H1 (cell line): ENCODE data around the gene SHC1.

ENCODE experiments used
- CEBPB ChIP-seq: IDR thresholded peaks from 2 replicates; pipeline ENCODE4 v1.6.1; 2012; ENCODE audit warnings: low read depth, low read length
- EGR1 ChIP-seq: IDR thresholded peaks from 2 replicates; pipeline ENCODE4 v1.6.1; 2011; ENCODE audit warnings: low read depth, low read length, borderline replicate concordance
- EP300 ChIP-seq, 2 experiments: IDR thresholded peaks; 1 replicate in 1 of 2; 2 replicates in 1 of 2; pipeline ENCODE4 v1.6.1; 2011 to 2012; ENCODE audit warnings: low read depth in 2 of 2, low read length in 2 of 2, mild to moderate bottlenecking in 2 of 2, borderline replicate concordance in 1 of 2, inconsistent platforms in 1 of 2, moderate library complexity in 1 of 2
- GTF2F1 ChIP-seq: IDR thresholded peaks from 2 replicates; pipeline ENCODE4 v1.6.1; 2012; ENCODE audit warnings: low read depth, low read length, improper control_type of control experiment, borderline replicate concordance
- POLR2A ChIP-seq, 2 experiments: IDR thresholded peaks; 1 replicate in 1 of 2; 2 replicates in 1 of 2; pipeline ENCODE4 v1.6.1; 2011; ENCODE audit warnings: low read depth in 2 of 2, low read length in 2 of 2, mild to moderate bottlenecking in 2 of 2; ENCODE audit errors: control extremely low read depth in 1 of 2
- RNF2 ChIP-seq: fragments of 200-900, 300-1000 bp; sonication (generic); IDR thresholded peaks from 2 replicates; pipeline ENCODE4 v1.7.1; 2016; ENCODE audit warnings: borderline replicate concordance, low read depth, mild to moderate bottlenecking, antibody characterized with exemption, low read length; ENCODE audit not compliant: poor library complexity, severe bottlenecking; ENCODE audit errors: missing control alignments
- TBP ChIP-seq: IDR thresholded peaks from 2 replicates; pipeline ENCODE4 v1.6.1; 2011; ENCODE audit warnings: low read depth, low read length, improper control_type of control experiment
- YY1 ChIP-seq: IDR thresholded peaks from 2 replicates; pipeline ENCODE4 v1.6.1; 2011; ENCODE audit warnings: low read depth, mild to moderate bottlenecking, low read length
- TF ChIP-seq, protein P1 (sequence below), 3 experiments: IDR thresholded peaks; 1 replicate in 2 of 3; 2 replicates in 1 of 3; pipeline versions ENCODE4 v1.5.1 to v1.6.1; 2011; ENCODE audit warnings: low read length in 3 of 3, mild to moderate bottlenecking in 3 of 3, inconsistent platforms in 2 of 3, low read depth in 1 of 3, moderate library complexity in 1 of 3; ENCODE audit not compliant: insufficient read depth in 1 of 3; ENCODE audit errors: control extremely low read depth in 1 of 3
- TF ChIP-seq, protein P2 (sequence below): IDR thresholded peaks from 2 replicates; pipeline ENCODE4 v1.6.1; 2011; ENCODE audit warnings: low read depth, mild to moderate bottlenecking, low read length; ENCODE audit not compliant: insufficient read depth

DNA sequence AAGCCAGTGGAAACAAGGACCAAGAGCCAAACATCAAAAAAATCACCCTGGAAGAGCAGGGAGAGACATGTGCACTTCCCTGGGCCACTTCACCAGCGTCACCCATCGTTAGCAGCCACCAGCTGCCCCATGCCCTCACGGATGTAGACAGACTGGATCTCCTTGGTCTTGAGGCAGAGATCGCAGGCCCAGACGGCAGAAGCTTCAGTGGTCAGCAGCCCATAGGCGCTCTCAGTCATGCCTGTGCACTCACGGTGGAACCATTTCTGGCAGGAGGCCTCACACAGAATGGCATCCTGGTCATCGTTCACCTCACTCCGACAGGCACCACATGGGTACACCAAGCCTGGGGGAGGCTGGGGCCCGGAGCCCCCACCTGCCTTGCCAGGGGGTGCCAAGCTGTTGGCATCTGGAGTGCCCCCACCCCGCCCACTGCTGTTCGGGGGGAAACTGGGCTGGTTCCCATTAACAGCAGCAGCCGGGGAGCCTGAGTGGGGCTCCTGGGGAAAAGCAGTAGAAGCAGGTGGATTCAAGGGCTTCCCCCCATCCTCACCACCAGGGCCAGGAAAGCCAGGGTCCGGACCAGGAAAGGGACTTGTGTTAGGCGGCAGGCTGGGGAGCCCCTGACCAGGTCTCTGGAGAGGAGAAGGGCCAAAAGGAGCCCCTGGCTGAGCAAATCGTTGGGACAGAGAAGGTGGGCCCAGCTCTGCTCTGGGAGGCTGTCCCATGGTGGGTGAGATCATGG is 11.7 kb downstream of the SHC1 start:
- TF ChIP-seq RNF2: no peak
- no peak for TF ChIP-seq YY1
- TF ChIP-seq EGR1: no peak
- TF ChIP-seq, protein P1, sequence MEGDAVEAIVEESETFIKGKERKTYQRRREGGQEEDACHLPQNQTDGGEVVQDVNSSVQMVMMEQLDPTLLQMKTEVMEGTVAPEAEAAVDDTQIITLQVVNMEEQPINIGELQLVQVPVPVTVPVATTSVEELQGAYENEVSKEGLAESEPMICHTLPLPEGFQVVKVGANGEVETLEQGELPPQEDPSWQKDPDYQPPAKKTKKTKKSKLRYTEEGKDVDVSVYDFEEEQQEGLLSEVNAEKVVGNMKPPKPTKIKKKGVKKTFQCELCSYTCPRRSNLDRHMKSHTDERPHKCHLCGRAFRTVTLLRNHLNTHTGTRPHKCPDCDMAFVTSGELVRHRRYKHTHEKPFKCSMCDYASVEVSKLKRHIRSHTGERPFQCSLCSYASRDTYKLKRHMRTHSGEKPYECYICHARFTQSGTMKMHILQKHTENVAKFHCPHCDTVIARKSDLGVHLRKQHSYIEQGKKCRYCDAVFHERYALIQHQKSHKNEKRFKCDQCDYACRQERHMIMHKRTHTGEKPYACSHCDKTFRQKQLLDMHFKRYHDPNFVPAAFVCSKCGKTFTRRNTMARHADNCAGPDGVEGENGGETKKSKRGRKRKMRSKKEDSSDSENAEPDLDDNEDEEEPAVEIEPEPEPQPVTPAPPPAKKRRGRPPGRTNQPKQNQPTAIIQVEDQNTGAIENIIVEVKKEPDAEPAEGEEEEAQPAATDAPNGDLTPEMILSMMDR (IDR thresholded peaks at IDR 0.05; ENCODE audit: control extremely low read depth in 1 of 3, insufficient read depth in 1 of 3, low read depth in 1 of 3, low read length in 3 of 3): no peak
- TF ChIP-seq, protein P2, sequence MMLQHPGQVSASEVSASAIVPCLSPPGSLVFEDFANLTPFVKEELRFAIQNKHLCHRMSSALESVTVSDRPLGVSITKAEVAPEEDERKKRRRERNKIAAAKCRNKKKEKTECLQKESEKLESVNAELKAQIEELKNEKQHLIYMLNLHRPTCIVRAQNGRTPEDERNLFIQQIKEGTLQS: no peak
- TF ChIP-seq POLR2A (IDR thresholded peaks at IDR 0.05; ENCODE audit: control extremely low read depth in 1 of 2, low read depth in 2 of 2, low read length in 2 of 2): no peak
- TF ChIP-seq GTF2F1: no peak
- no peak for TF ChIP-seq TBP
- no peak for TF ChIP-seq CEBPB
- TF ChIP-seq EP300 (IDR thresholded peaks at IDR 0.05; ENCODE audit: borderline replicate concordance in 1 of 2, low read depth in 2 of 2, low read length in 2 of 2): no peak
